T-cell (primary cell): ENCODE measurements around the gene RIBC2. TPM values are rescaled to one million over a fixed set of nuclear protein-coding genes. Genes with fewer than 3 reads are reported as not detected.

ENCODE experiments used
- ATAC-seq, 4 experiments: fragments of 200-7000 bp in 3 of 4; fragments of 150-1000 bp in 1 of 4; cut with Tn5 transposase; replicated peaks in 1 of 4; 1 replicate in 3 of 4; 2 replicates in 1 of 4; pipeline ENCODE4 v1.10.0; 2021; ENCODE audit warnings: moderate library complexity in 3 of 4, mild to moderate bottlenecking in 2 of 4, moderate number of reproducible peaks in 1 of 4
- CTCF ChIA-PET, 2 donors: fragments of 300-600 bp; sonication (Branson Sonifier 250); formaldehyde crosslinking; loops; one replicate each; lab custom pipeline; 2022; ENCODE audit warnings: antibody characterized with exemption in 2 of 2; lab: Charles Lee
- POLR2A ChIA-PET, 2 donors: fragments of 300-600 bp; sonication (Branson Sonifier 250); formaldehyde crosslinking; loops; one replicate each; lab custom pipeline; 2022; ENCODE audit warnings: antibody characterized with exemption in 2 of 2; lab: Charles Lee
- DNase-seq, 35 experiments: peaks; one replicate each; pipeline versions ENCODE4 v3.0.0 to v3.0.0-alpha.2; 2013 to 2023
- H3K27ac ChIP-seq: one replicate; pipeline ENCODE4 v1.5.1; 2013; ENCODE audit warnings: low read length
- H3K27me3 ChIP-seq, 2 experiments: replicated peaks in 1 of 2; 1 replicate in 1 of 2; 2 replicates in 1 of 2; pipeline versions ENCODE4 v1.6.1 to v1.7.0; 2013; ENCODE audit warnings: low read length in 1 of 2, mixed read lengths in 1 of 2; ENCODE audit not compliant: control insufficient read depth in 2 of 2, insufficient read depth in 2 of 2; ENCODE audit errors: extremely low read depth in 1 of 2
- H3K36me3 ChIP-seq, 2 donors: 1 replicate in 1 of 2; 2 replicates in 1 of 2; pipeline versions ENCODE4 v1.6.1 to v1.7.0; 2013; ENCODE audit warnings: low read length in 1 of 2; ENCODE audit not compliant: control insufficient read depth in 2 of 2, insufficient read depth in 1 of 2; ENCODE audit errors: extremely low read depth in 1 of 2
- H3K4me1 ChIP-seq, 2 experiments: 1 replicate in 1 of 2; 2 replicates in 1 of 2; pipeline versions ENCODE4 v1.6.1 to v1.7.0; 2013; ENCODE audit warnings: low read length in 2 of 2, mixed read lengths in 1 of 2; ENCODE audit not compliant: insufficient read depth in 2 of 2, control insufficient read depth in 1 of 2; ENCODE audit errors: extremely low read depth in 1 of 2
- H3K4me3 ChIP-seq, 2 donors: 1 replicate in 1 of 2; 2 replicates in 1 of 2; pipeline versions ENCODE4 v1.5.1 to v1.7.0; 2013; ENCODE audit warnings: mild to moderate bottlenecking in 2 of 2, low read length in 1 of 2, moderate library complexity in 1 of 2; ENCODE audit not compliant: control insufficient read depth in 1 of 2; ENCODE audit errors: extremely low read depth in 1 of 2
- H3K9me3 ChIP-seq: 2 replicates; pipeline ENCODE4 v1.7.0; 2013
- H3K27ac Mint-ChIP-seq, 2 donors: one replicate each; pipeline ENCODE4 v1.8.0; 2020 to 2021; ENCODE audit warnings: mild to moderate bottlenecking in 2 of 2, mixed read lengths in 2 of 2
- H3K27me3 Mint-ChIP-seq, 2 donors: one replicate each; pipeline ENCODE4 v1.8.0; 2021 to 2022; ENCODE audit warnings: mixed read lengths in 2 of 2
- H3K36me3 Mint-ChIP-seq: one replicate; pipeline ENCODE4 v1.8.0; 2021; ENCODE audit warnings: mixed read lengths
- H3K4me1 Mint-ChIP-seq, 3 donors: one replicate each; pipeline ENCODE4 v1.8.0; 2020 to 2022; ENCODE audit warnings: mixed read lengths in 3 of 3, mild to moderate bottlenecking in 1 of 3
- H3K4me3 Mint-ChIP-seq, 3 donors: one replicate each; pipeline ENCODE4 v1.8.0; 2020 to 2022; ENCODE audit warnings: mild to moderate bottlenecking in 3 of 3, mixed read lengths in 3 of 3, moderate library complexity in 3 of 3
- H3K9me3 Mint-ChIP-seq, 3 donors: one replicate each; pipeline ENCODE4 v1.8.0; 2020 to 2022; ENCODE audit warnings: mixed read lengths in 3 of 3
- WGBS: methylation state at CpG from one replicate; pipeline ENCODE4 v1.1.5; 2013; ENCODE audit warnings: missing lambda C conversion rate; ENCODE audit not compliant: insufficient coverage; 5-methylcytosine and 5-hydroxymethylcytosine counted together
- total RNA-seq, 35 experiments: library from RNA in 6 of 35; stranded (reverse) in 6 of 35; fragments of 120-200 nt in 1 of 35; gene quantifications; one replicate each; pipeline versions ENCODE4 v1.2.1 to v1.2.4 and lab custom pipeline; 2013 to 2026

RIBC2 gene
- total RNA-seq, 5 donors from 2014 or later (not counting 1 experiment from before 2014, with no cell fraction given) = 0.61 to 0.89 (median 0.78) TPM; not detected in 2

GRCh38 chr22:45413013-45413367 lies 503 bp upstream of the RIBC2 start:
- peak overlapping the region; percentile 13 to 65 (median 62) for H3K4me3 Mint-ChIP-seq
- ChIA-PET POLR2A (interaction anchor here in 1 of 2 donors (0.7 kb wide), 1 partner anchor 236 kb away, joined by 3 read pairs; no protein-coding TSS in a partner anchor), CTCF (no interaction called here)
- H3K27ac Mint-ChIP-seq = no peak overlapping the region
- H3K4me1 Mint-ChIP-seq = peaks cover 0 to 20% (median 10%) of the 10 kb centered on the region in 3 donors
- H3K36me3 Mint-ChIP-seq = no peaks in the 10 kb centered on the region
- peaks cover 0 to 5% (median 1%) of the 10 kb centered on the region in 3 donors for H3K9me3 Mint-ChIP-seq
- H3K36me3 ChIP-seq = no peaks in the 10 kb centered on the region
- H3K4me1 ChIP-seq = peaks cover 0 to 14% of the 10 kb centered on the region in 2 experiments
- H3K9me3 ChIP-seq = no peaks in the 10 kb centered on the region
- DNase-seq = peak in 1 of 35 experiments; percentile 7
- no peak overlapping the region for H3K27ac ChIP-seq
- peaks cover 0 to 7% of the 10 kb centered on the region in 2 experiments for H3K27me3 ChIP-seq
- peak in 1 of 4 experiments; percentile 11 for ATAC-seq
- H3K4me3 ChIP-seq = peak overlapping the region; percentile 35 to 63
- WGBS = 84% methylated on average over 20 of the region's 27 CpGs
- peaks cover 0 to 1% of the 10 kb centered on the region in 2 donors for H3K27me3 Mint-ChIP-seq

GRCh38 chr22:45418056-45418769 lies 4.7 kb downstream of the RIBC2 start:
- no peak for ATAC-seq
- Histone ChIP-seq H3K9me3 (no peaks in the 10 kb centered on the region), H3K4me3 (no peak overlapping the region), H3K36me3 (no peaks in the 10 kb centered on the region), H3K27ac (no peak overlapping the region), H3K27me3 (peaks cover 0 to 2% of the 10 kb centered on the region in 2 experiments), H3K4me1 (peaks cover 0 to 8% of the 10 kb centered on the region in 2 experiments)
- CTCF ChIA-PET = no interaction called here
- POLR2A ChIA-PET = interaction anchor here in 1 of 2 donors (0.5 kb wide), 1 partner anchor 175 kb away, joined by 3 read pairs; no protein-coding TSS in a partner anchor
- H3K36me3 Mint-ChIP-seq = no peaks in the 10 kb centered on the region
- no peak overlapping the region for H3K27ac Mint-ChIP-seq
- peaks cover 0 to 14% (median 7%) of the 10 kb centered on the region in 3 donors for H3K4me1 Mint-ChIP-seq
- no peak for DNase-seq
- no peaks in the 10 kb centered on the region for H3K9me3 Mint-ChIP-seq
- H3K27me3 Mint-ChIP-seq = peaks cover 0 to 1% of the 10 kb centered on the region in 2 donors
- 96% methylated on average over 8 of the region's 16 CpGs for WGBS
- no peak overlapping the region for H3K4me3 Mint-ChIP-seq

- H3K4me1 ChIP-seq = peaks cover 0 to 2% of the 10 kb centered on the region in 2 experiments
- no peak for DNase-seq
- ChIA-PET POLR2A (interaction anchor here in 1 of 2 donors (0.5 kb wide), 1 partner anchor 175 kb away, joined by 3 read pairs; no protein-coding TSS in a partner anchor), CTCF (no interaction called here)
- no peak for ATAC-seq
- no peaks in the 10 kb centered on the region for H3K36me3 ChIP-seq
- no peaks in the 10 kb centered on the region for H3K36me3 Mint-ChIP-seq
- H3K4me3 ChIP-seq = no peak overlapping the region
- no peak overlapping the region for H3K27ac Mint-ChIP-seq
- no peak overlapping the region for H3K27ac ChIP-seq
- no peaks in the 10 kb centered on the region for H3K9me3 Mint-ChIP-seq
- WGBS = 97% methylated on average over 6 of the region's 6 CpGs
- H3K4me3 Mint-ChIP-seq = no peak overlapping the region
- H3K27me3 Mint-ChIP-seq = peaks cover 0 to under 1% of the 10 kb centered on the region in 2 donors
- peaks cover 0 to 1% of the 10 kb centered on the region in 2 experiments for H3K27me3 ChIP-seq
- peaks cover 0 to 9% (median 3%) of the 10 kb centered on the region in 3 donors for H3K4me1 Mint-ChIP-seq
- no peaks in the 10 kb centered on the region for H3K9me3 ChIP-seq
These were observed 5.3 kb downstream of the RIBC2 start for GRCh38 chr22:45418770-45419138.

- H3K4me1 ChIP-seq = no peaks in the 10 kb centered on the region
- no peaks in the 10 kb centered on the region for H3K4me1 Mint-ChIP-seq
- no peaks in the 10 kb centered on the region for H3K27me3 Mint-ChIP-seq
- no peaks in the 10 kb centered on the region for H3K36me3 ChIP-seq
- no peak for DNase-seq
- no peaks in the 10 kb centered on the region for H3K9me3 Mint-ChIP-seq
- no peak overlapping the region for H3K4me3 Mint-ChIP-seq
- H3K36me3 Mint-ChIP-seq = no peaks in the 10 kb centered on the region
- H3K4me3 ChIP-seq = no peak overlapping the region
- ATAC-seq = no peak
- no peaks in the 10 kb centered on the region for H3K27me3 ChIP-seq
- no peaks in the 10 kb centered on the region for H3K9me3 ChIP-seq
- no peak overlapping the region for H3K27ac Mint-ChIP-seq
- 94% methylated on average over 3 of the region's 4 CpGs for WGBS
- ChIA-PET CTCF (no interaction called here), POLR2A (no interaction called here)
- H3K27ac ChIP-seq = no peak overlapping the region
These were observed 6.5 kb downstream of the RIBC2 start for GRCh38 chr22:45420011-45420410.

- no peak overlapping the region for H3K4me3 Mint-ChIP-seq
- H3K27ac ChIP-seq = no peak overlapping the region
- no peaks in the 10 kb centered on the region for H3K27me3 ChIP-seq
- no peak for ATAC-seq
- H3K4me1 ChIP-seq = no peaks in the 10 kb centered on the region
- WGBS = 100% methylated on average over 2 of the region's 2 CpGs
- H3K4me3 ChIP-seq = no peak overlapping the region
- CTCF ChIA-PET = no interaction called here
- no peaks in the 10 kb centered on the region for H3K27me3 Mint-ChIP-seq
- no peak overlapping the region for H3K27ac Mint-ChIP-seq
- POLR2A ChIA-PET = no interaction called here
- H3K4me1 Mint-ChIP-seq = no peaks in the 10 kb centered on the region
- no peaks in the 10 kb centered on the region for H3K9me3 ChIP-seq
- no peak for DNase-seq
- H3K36me3 ChIP-seq = no peaks in the 10 kb centered on the region
- no peaks in the 10 kb centered on the region for H3K36me3 Mint-ChIP-seq
- no peaks in the 10 kb centered on the region for H3K9me3 Mint-ChIP-seq
These were observed 7.0 kb downstream of the RIBC2 start for GRCh38 chr22:45420539-45420938.

- Histone ChIP-seq H3K27me3 (no peaks in the 10 kb centered on the region), H3K4me1 (no peaks in the 10 kb centered on the region), H3K36me3 (no peaks in the 10 kb centered on the region), H3K4me3 (no peak overlapping the region), H3K9me3 (no peaks in the 10 kb centered on the region), H3K27ac (no peak overlapping the region)
- WGBS = 33% methylated on average over 1 of the region's 2 CpGs
- no peak for DNase-seq
- ChIA-PET CTCF (no interaction called here), POLR2A (no interaction called here)
- no peak overlapping the region for H3K4me3 Mint-ChIP-seq
- H3K9me3 Mint-ChIP-seq = peaks cover 0 to under 1% (median 0%) of the 10 kb centered on the region in 3 donors
- no peaks in the 10 kb centered on the region for H3K36me3 Mint-ChIP-seq
- no peaks in the 10 kb centered on the region for H3K27me3 Mint-ChIP-seq
- ATAC-seq = no peak
- H3K4me1 Mint-ChIP-seq = no peaks in the 10 kb centered on the region
- no peak overlapping the region for H3K27ac Mint-ChIP-seq
These were observed 8.0 kb downstream of the RIBC2 start for GRCh38 chr22:45421349-45422055.
